WERI-Rb-1 (cell line): ENCODE data around the gene NF1.
"Not testable (repeated sequence)": the region's sequence is repeated elsewhere in the genome, so short reads cannot be mapped to it uniquely, and the experiment has no call there.

Source experiments
- DNase-seq: peaks from one replicate; pipeline ENCODE4 v3.0.0-alpha.2; 2020
- H3K27ac ChIP-seq: fragments of 250-450 bp; sonication (Bioruptor Pico); 2 replicates; pipeline ENCODE4 v1.5.1; 2020; ENCODE audit warnings: mild to moderate bottlenecking, moderate library complexity
- H3K27me3 ChIP-seq: fragments of 250-450 bp; sonication (Bioruptor Pico); 2 replicates; pipeline ENCODE4 v1.5.1; 2021; ENCODE audit warnings: mild to moderate bottlenecking, low read depth, moderate library complexity; ENCODE audit not compliant: insufficient read depth, severe bottlenecking
- H3K36me3 ChIP-seq: fragments of 250-450 bp; sonication (Bioruptor Pico); 2 replicates; pipeline ENCODE4 v1.5.1; 2020; ENCODE audit warnings: mild to moderate bottlenecking, moderate library complexity
- H3K4me3 ChIP-seq: 2 replicates; pipeline ENCODE4 v1.5.1; 2011; ENCODE audit warnings: low read depth, mild to moderate bottlenecking, control low read depth, low read length
- H3K9me3 ChIP-seq: fragments of 250-450 bp; sonication (Bioruptor Pico); 2 replicates; pipeline ENCODE4 v1.5.1; 2021; ENCODE audit warnings: mild to moderate bottlenecking, moderate library complexity; ENCODE audit not compliant: severe bottlenecking
- CTCF ChIP-seq: IDR thresholded peaks from 2 replicates; pipeline ENCODE4 v1.5.1; 2011; ENCODE audit warnings: low read depth, mild to moderate bottlenecking, control low read depth, inconsistent platforms, low read length

NF1 gene

GRCh38 chr17:31195305-31195704 is 100.5 kb downstream of the NF1 start:
- TF ChIP-seq CTCF: no peak
- no peak for DNase-seq
- H3K27me3 ChIP-seq: no peaks in the 10 kb centered on the region
- no peak overlapping the region for H3K27ac ChIP-seq
- H3K9me3 ChIP-seq: no peaks in the 10 kb centered on the region
- 0 out of 2 replicates have a peak, but pooled peaks cover under 1% of the 10 kb centered on the region for H3K36me3 ChIP-seq
- H3K4me3 ChIP-seq: no peak overlapping the region

GRCh38 chr17:31198026-31198425 is 103.2 kb downstream of the NF1 start:
- Histone ChIP-seq H3K9me3 (no peaks in the 10 kb centered on the region), H3K4me3 (no peak overlapping the region), H3K27me3 (no peaks in the 10 kb centered on the region), H3K36me3 (peaks cover 11% of the 10 kb centered on the region), H3K27ac (no peak overlapping the region)
- DNase-seq: no peak
- no peak for TF ChIP-seq CTCF

DNA sequence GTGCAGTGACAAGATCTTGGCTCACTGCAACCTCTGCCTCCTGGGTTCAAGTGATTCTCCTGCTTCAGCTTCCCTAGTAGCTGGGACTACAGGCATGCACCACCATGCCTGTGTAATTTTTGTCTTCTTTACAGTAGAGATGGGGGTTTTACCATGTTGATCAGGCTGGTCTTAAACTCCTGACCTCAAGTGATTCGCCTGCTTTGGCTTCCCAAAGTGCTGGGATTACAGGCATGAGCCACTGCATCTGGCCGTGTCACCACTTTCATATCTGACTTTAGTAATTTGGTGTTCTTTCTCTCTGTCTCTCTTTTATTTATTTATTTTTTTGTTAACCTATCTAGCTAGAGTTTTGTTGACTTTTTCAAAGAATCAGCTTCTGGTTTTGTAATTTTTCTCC is 103.9 kb downstream of the NF1 start:
- H3K36me3 ChIP-seq: peaks cover 11% of the 10 kb centered on the region
- not testable (repeated sequence) for H3K4me3 ChIP-seq, H3K27me3 ChIP-seq, H3K27ac ChIP-seq, H3K9me3 ChIP-seq, DNase-seq

GRCh38 chr17:31200287-31200686 is 105.5 kb downstream of the NF1 start:
- no peak for TF ChIP-seq CTCF
- Histone ChIP-seq H3K4me3 (no peak overlapping the region), H3K27ac (no peak overlapping the region), H3K9me3 (no peaks in the 10 kb centered on the region), H3K36me3 (peaks cover 11% of the 10 kb centered on the region), H3K27me3 (no peaks in the 10 kb centered on the region)
- no peak for DNase-seq

GRCh38 chr17:31202968-31203367 is 108.2 kb downstream of the NF1 start:
- Histone ChIP-seq H3K27ac (no peak overlapping the region), H3K27me3 (no peaks in the 10 kb centered on the region), H3K36me3 (peaks cover 23% of the 10 kb centered on the region), H3K4me3 (no peak overlapping the region), H3K9me3 (no peaks in the 10 kb centered on the region)
- TF ChIP-seq CTCF: no peak
- DNase-seq: no peak

DNA sequence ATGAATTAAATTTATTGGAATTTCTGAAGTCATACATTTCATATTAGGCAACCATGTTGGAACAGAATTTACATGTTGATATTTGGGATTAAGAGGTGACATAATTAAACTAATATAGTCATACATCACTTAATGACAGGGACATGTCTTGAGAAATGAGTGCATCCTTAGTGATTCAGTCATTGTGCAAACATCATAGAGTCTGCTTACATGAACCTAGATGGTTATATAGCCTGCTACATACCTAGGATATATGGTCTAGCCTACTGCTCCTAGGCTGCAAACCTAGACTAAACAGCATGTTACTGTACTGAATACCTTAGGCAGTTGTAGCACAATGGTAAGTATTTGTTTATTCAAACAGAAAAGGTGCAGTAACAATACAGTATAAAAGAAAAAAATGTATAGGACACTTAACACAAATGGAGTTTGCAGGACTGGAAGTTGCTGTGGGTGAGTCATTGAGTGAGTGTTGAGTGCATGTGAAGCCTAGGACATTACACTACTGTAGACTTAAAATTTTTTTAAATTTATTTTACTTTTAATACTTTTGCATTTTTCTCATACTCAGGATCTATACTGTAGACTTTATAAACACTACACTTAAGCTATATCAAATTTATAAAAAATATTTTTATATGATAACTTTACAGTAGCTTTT is 116.7 kb downstream of the NF1 start:
- Histone ChIP-seq H3K36me3 (peaks cover 24% of the 10 kb centered on the region), H3K27ac (no peak overlapping the region), H3K9me3 (no peaks in the 10 kb centered on the region), H3K4me3 (no peak overlapping the region), H3K27me3 (no peaks in the 10 kb centered on the region)
- DNase-seq: no peak
- TF ChIP-seq CTCF: no peak
